Activated T-helper 2 cell treated with anti-CD3 and anti-CD28 coated beads, Interferon-gamma antibody, Interleukin-2, Interleukin-4, amounts not matched to agents 10 μg/mL and 5 μg/mL and 100 μg/mL, durations not matched to agents 14 hours and 24 hours and 36 hours (primary cell): ENCODE data around the gene VPS51. TPM values are rescaled to one million over a fixed set of nuclear protein-coding genes. Genes with fewer than 3 reads are reported as not detected.

Experiments
- DNase-seq: peaks from one replicate; pipeline ENCODE4 v3.0.0; 2021; ENCODE audit warnings: low spot score
- H3K27ac Mint-ChIP-seq: one replicate; pipeline ENCODE4 v1.8.0; 2021; ENCODE audit warnings: mixed read lengths
- H3K27me3 Mint-ChIP-seq: one replicate; pipeline ENCODE4 v1.8.0; 2021; ENCODE audit warnings: low read depth, mixed read lengths
- H3K36me3 Mint-ChIP-seq: one replicate; pipeline ENCODE4 v1.8.0; 2021; ENCODE audit warnings: low read depth, mixed read lengths
- H3K4me1 Mint-ChIP-seq: one replicate; pipeline ENCODE4 v1.8.0; 2021; ENCODE audit warnings: low read depth, mixed read lengths
- H3K4me3 Mint-ChIP-seq: one replicate; pipeline ENCODE4 v1.8.0; 2021; ENCODE audit warnings: low read depth, mild to moderate bottlenecking, moderate library complexity, mixed read lengths
- H3K9me3 Mint-ChIP-seq: one replicate; pipeline ENCODE4 v1.8.0; 2021; ENCODE audit warnings: mixed read lengths
- intact Hi-C: fragments of 100-400 bp; cut with micrococcal nuclease; formaldehyde crosslinking; loops from one replicate; pipeline ENCODE4 v1.15.1; 2023
- total RNA-seq: library from RNA; stranded (reverse); gene quantifications from 2 replicates; pipeline ENCODE4 v1.2.3, GENCODE V29; 2022

VPS51 gene
- total RNA-seq, 1 donor from 2014 or later = 121 TPM

- H3K4me1 Mint-ChIP-seq = peaks cover 16% of the 10 kb centered on the region
- intact Hi-C loops = no loop called here
- no peak overlapping the region for H3K4me3 Mint-ChIP-seq
- no peaks in the 10 kb centered on the region for H3K9me3 Mint-ChIP-seq
- DNase-seq = no peak
- no peaks in the 10 kb centered on the region for H3K27me3 Mint-ChIP-seq
- H3K36me3 Mint-ChIP-seq = peaks cover 26% of the 10 kb centered on the region
- no peak overlapping the region for H3K27ac Mint-ChIP-seq
Observed at GRCh38 chr11:65100674-65101350, 4.8 kb downstream of the VPS51 start.

GRCh38 chr11:65102142-65103095 is 6.4 kb downstream of the VPS51 start:
- Mint-ChIP-seq H3K4me3 (no peak overlapping the region), H3K4me1 (peaks cover 15% of the 10 kb centered on the region), H3K36me3 (peaks cover 34% of the 10 kb centered on the region), H3K9me3 (no peaks in the 10 kb centered on the region), H3K27me3 (no peaks in the 10 kb centered on the region), H3K27ac (no peak overlapping the region)
- no peak for DNase-seq
- intact Hi-C loops = no loop called here

- H3K27ac Mint-ChIP-seq = no peak overlapping the region
Observed at GRCh38 chr11:65103476-65103875, 7.5 kb downstream of the VPS51 start.

GRCh38 chr11:65104628-65105027 is 8.6 kb downstream of the VPS51 start:
- H3K27ac Mint-ChIP-seq = peak overlapping the region; percentile 33
- no peak for DNase-seq
- no peak overlapping the region for H3K4me3 Mint-ChIP-seq
- no peaks in the 10 kb centered on the region for H3K27me3 Mint-ChIP-seq
- H3K4me1 Mint-ChIP-seq = peaks cover 8% of the 10 kb centered on the region
- H3K9me3 Mint-ChIP-seq = no peaks in the 10 kb centered on the region
- intact Hi-C loops = no loop called here
- H3K36me3 Mint-ChIP-seq = peaks cover 25% of the 10 kb centered on the region

More at GRCh38 chr11:65103476-65103875, 7.5 kb downstream of the VPS51 start:
- intact Hi-C loops = no loop called here
- Mint-ChIP-seq H3K27me3 (no peaks in the 10 kb centered on the region), H3K4me1 (peaks cover 11% of the 10 kb centered on the region), H3K4me3 (no peak overlapping the region), H3K36me3 (peaks cover 29% of the 10 kb centered on the region), H3K9me3 (no peaks in the 10 kb centered on the region)
- no peak for DNase-seq

- intact Hi-C loops = no loop called here
- Mint-ChIP-seq H3K4me3 (no peak overlapping the region), H3K4me1 (peaks cover 24% of the 10 kb centered on the region), H3K36me3 (peaks cover 30% of the 10 kb centered on the region), H3K27me3 (no peaks in the 10 kb centered on the region), H3K27ac (no peak overlapping the region), H3K9me3 (no peaks in the 10 kb centered on the region)
- DNase-seq = no peak
Observed at GRCh38 chr11:65107078-65107477, 11.1 kb downstream of the VPS51 start.

GRCh38 chr11:65107751-65108468 is 11.9 kb downstream of the VPS51 start:
- no peak overlapping the region for H3K27ac Mint-ChIP-seq
- peaks cover 24% of the 10 kb centered on the region for H3K4me1 Mint-ChIP-seq
- H3K36me3 Mint-ChIP-seq = peaks cover 30% of the 10 kb centered on the region
- no peaks in the 10 kb centered on the region for H3K9me3 Mint-ChIP-seq
- no peaks in the 10 kb centered on the region for H3K27me3 Mint-ChIP-seq
- H3K4me3 Mint-ChIP-seq = no peak overlapping the region
- no peak for DNase-seq
- intact Hi-C loops = no loop called here

- H3K4me3 Mint-ChIP-seq = no peak overlapping the region
- no peaks in the 10 kb centered on the region for H3K9me3 Mint-ChIP-seq
Observed at GRCh38 chr11:65108469-65109123, 12.6 kb downstream of the VPS51 start.

GRCh38 chr11:65109231-65110198 is 13.5 kb downstream of the VPS51 start:
- Mint-ChIP-seq H3K27ac (no peak overlapping the region), H3K36me3 (peaks cover 30% of the 10 kb centered on the region), H3K4me3 (no peak overlapping the region), H3K9me3 (no peaks in the 10 kb centered on the region), H3K4me1 (peaks cover 30% of the 10 kb centered on the region), H3K27me3 (no peaks in the 10 kb centered on the region)
- no peak for DNase-seq
- intact Hi-C loops = loop anchor here (2.0 to 10.0 kb wide), 7 partner anchors 13 to 465 kb away; partner anchors contain the start of genes ATG2A, CDCA5, DPF2 and EHBP1L1

More at GRCh38 chr11:65108469-65109123, 12.6 kb downstream of the VPS51 start:
- DNase-seq = no peak
- Mint-ChIP-seq H3K4me1 (peaks cover 27% of the 10 kb centered on the region), H3K36me3 (peaks cover 27% of the 10 kb centered on the region), H3K27ac (no peak overlapping the region), H3K27me3 (no peaks in the 10 kb centered on the region)
- intact Hi-C loops = no loop called here

GRCh38 chr11:65110354-65110861 is 14.4 kb downstream of the VPS51 start:
- peaks cover 25% of the 10 kb centered on the region for H3K4me1 Mint-ChIP-seq
- peaks cover 26% of the 10 kb centered on the region for H3K36me3 Mint-ChIP-seq
- no peak overlapping the region for H3K4me3 Mint-ChIP-seq
- H3K27me3 Mint-ChIP-seq = no peaks in the 10 kb centered on the region
- peak; percentile 90 for DNase-seq
- H3K27ac Mint-ChIP-seq = no peak overlapping the region
- no peaks in the 10 kb centered on the region for H3K9me3 Mint-ChIP-seq
- intact Hi-C loops = loop anchor here (2.0 to 10.0 kb wide), 7 partner anchors 14 to 464 kb away; partner anchors contain the start of genes ATG2A, CDCA5, DPF2 and EHBP1L1

- DNase-seq = no peak
- H3K4me1 Mint-ChIP-seq = peaks cover 25% of the 10 kb centered on the region
- peaks cover 27% of the 10 kb centered on the region for H3K36me3 Mint-ChIP-seq
- intact Hi-C loops = loop anchor here (2.0 to 10.0 kb wide), 7 partner anchors 14 to 464 kb away; partner anchors contain the start of genes ATG2A, CDCA5, DPF2 and EHBP1L1
- peak overlapping the region; percentile 88 for H3K4me3 Mint-ChIP-seq
- H3K9me3 Mint-ChIP-seq = no peaks in the 10 kb centered on the region
- peak overlapping the region; percentile 42 for H3K27ac Mint-ChIP-seq
- H3K27me3 Mint-ChIP-seq = no peaks in the 10 kb centered on the region
Observed at GRCh38 chr11:65111159-65111743, 15.2 kb downstream of the VPS51 start.
